Right lobe of liver (tissue), 6 donors: ENCODE data around the gene RAB28. TPM values are rescaled to one million over a fixed set of nuclear protein-coding genes. Genes with fewer than 3 reads are reported as not detected.

ENCODE experiments used
- ATAC-seq, 4 donors: fragments of 200-7000 bp; cut with Tn5 transposase; one replicate each; pipeline ENCODE4 v1.9.1; 2020; ENCODE audit warnings: mild to moderate bottlenecking in 4 of 4, moderate library complexity in 4 of 4
- DNase-seq, 3 donors: peaks; one replicate each; pipeline ENCODE4 v3.0.0-alpha.2; 2020
- H3K27ac ChIP-seq, 3 donors: fragments of 200-600 bp; one replicate each; pipeline ENCODE4 v1.8.0; 2022
- H3K27me3 ChIP-seq, 2 donors: fragments of 200-600 bp; one replicate each; pipeline ENCODE4 v1.8.0; 2022
- H3K36me3 ChIP-seq, 4 donors: fragments of 200-600 bp; sonication (generic) in 1 of 4; one replicate each; pipeline versions ENCODE4 v1.5.1 to v1.8.0; 2017 to 2022; ENCODE audit warnings: control low read depth in 1 of 4
- H3K4me1 ChIP-seq, 4 donors: fragments of 200-600 bp; sonication (generic) in 1 of 4; one replicate each; pipeline versions ENCODE4 v1.5.1 to v1.8.0; 2017 to 2022; ENCODE audit warnings: control low read depth in 1 of 4
- H3K4me3 ChIP-seq, 3 donors: fragments of 200-600 bp; one replicate each; pipeline ENCODE4 v1.8.0; 2022
- H3K9me3 ChIP-seq, 4 donors: fragments of 200-600 bp; sonication (generic) in 1 of 4; one replicate each; pipeline versions ENCODE4 v1.5.1 to v1.8.0; 2017 to 2022; ENCODE audit warnings: control low read depth in 1 of 4
- POLR2A ChIP-seq: fragments of 450-650 bp; IDR thresholded peaks from one replicate; pipeline ENCODE4 v1.6.1; 2017; ENCODE audit warnings: antibody characterized with exemption, mild to moderate bottlenecking
- WGBS: methylation state at CpG from one replicate; pipeline ENCODE4 v1.1.6; 2018; ENCODE audit warnings: low coverage, low lambda C conversion rate; ENCODE audit not compliant: insufficient coverage; ENCODE audit errors: missing lambda C conversion rate; 5-methylcytosine and 5-hydroxymethylcytosine counted together
- intact Hi-C, 2 donors: fragments of 100-400 bp; cut with DNase I; formaldehyde crosslinking; loops; one replicate each; pipeline versions ENCODE4 v1.11.2 to v1.14.1; 2022
- total RNA-seq, 6 experiments: library from RNA; depleted of rRNA in 2 of 6; stranded (reverse); fragments of >200 nt in 2 of 6; fragmentation: NEBNext Ultra II Directional in 3 of 6; extraction: Animal tissue kit (Norgen Biotek cat#: 25700) in 3 of 6; gene quantifications; one replicate each; pipeline versions ENCODE4 v1.1.0 to v1.2.4, GENCODE V29; 2016 to 2023
- TF ChIP-seq, protein P1 (sequence below), 4 donors: fragments of 200-600 bp in 3 of 4; fragments of 450-650 bp in 1 of 4; IDR thresholded peaks; one replicate each; pipeline versions ENCODE4 v1.5.1 to v1.8.0; 2016 to 2022; ENCODE audit warnings: antibody characterized with exemption in 4 of 4, mild to moderate bottlenecking in 2 of 4
- donor health status: DM: no; HTN: yes; CAD: no.
- donor health status: DM: no; HTN: no; CAD: no.
- donor health status: DM: no; HTN: no; CAD: no.
- donor health status: DM: no; HTN: yes; CAD: no.
- donor health status: DM: no; HTN: yes; CAD: no.

RAB28 gene
- total RNA-seq, 6 experiments from 2014 or later, result 3.8 to 5.8 (median 5.1) TPM

- Histone ChIP-seq H3K27ac (no peak overlapping the region), H3K36me3 (no peaks in the 10 kb centered on the region), H3K9me3 (no peaks in the 10 kb centered on the region), H3K4me1 (no peaks in the 10 kb centered on the region), H3K4me3 (no peak overlapping the region), H3K27me3 (no peaks in the 10 kb centered on the region)
- TF ChIP-seq POLR2A, result no peak
- TF ChIP-seq, protein P1, sequence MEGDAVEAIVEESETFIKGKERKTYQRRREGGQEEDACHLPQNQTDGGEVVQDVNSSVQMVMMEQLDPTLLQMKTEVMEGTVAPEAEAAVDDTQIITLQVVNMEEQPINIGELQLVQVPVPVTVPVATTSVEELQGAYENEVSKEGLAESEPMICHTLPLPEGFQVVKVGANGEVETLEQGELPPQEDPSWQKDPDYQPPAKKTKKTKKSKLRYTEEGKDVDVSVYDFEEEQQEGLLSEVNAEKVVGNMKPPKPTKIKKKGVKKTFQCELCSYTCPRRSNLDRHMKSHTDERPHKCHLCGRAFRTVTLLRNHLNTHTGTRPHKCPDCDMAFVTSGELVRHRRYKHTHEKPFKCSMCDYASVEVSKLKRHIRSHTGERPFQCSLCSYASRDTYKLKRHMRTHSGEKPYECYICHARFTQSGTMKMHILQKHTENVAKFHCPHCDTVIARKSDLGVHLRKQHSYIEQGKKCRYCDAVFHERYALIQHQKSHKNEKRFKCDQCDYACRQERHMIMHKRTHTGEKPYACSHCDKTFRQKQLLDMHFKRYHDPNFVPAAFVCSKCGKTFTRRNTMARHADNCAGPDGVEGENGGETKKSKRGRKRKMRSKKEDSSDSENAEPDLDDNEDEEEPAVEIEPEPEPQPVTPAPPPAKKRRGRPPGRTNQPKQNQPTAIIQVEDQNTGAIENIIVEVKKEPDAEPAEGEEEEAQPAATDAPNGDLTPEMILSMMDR (IDR thresholded peaks at IDR 0.05), result no peak
- DNase-seq, result no peak
- intact Hi-C loops, result no loop called here
- WGBS, result no CpG with 5 or more reads among the region's 4 CpGs
- ATAC-seq, result no peak
Observed at GRCh38 chr4:13331827-13332226, 152.3 kb downstream of the RAB28 start.

DNA sequence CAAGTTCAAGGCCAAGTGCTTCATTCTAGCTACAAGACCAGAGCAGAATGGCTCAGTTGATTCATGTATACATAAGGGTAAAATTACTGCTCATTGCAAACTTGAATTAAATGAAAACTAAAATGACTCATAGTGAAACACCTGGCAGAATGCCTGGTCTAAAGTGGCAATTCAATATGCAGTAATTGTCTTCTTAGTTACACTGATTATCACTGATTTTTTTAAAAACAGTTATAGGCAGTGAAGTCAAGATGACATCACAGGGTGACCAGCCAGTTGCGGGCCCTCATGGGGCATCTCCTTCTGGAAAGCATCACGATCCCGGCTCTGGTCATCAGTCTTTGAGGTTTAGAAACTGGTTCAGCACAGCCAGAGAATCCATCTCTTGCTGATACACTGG, 154.2 kb downstream of the RAB28 start:
- TF ChIP-seq POLR2A, result no peak
- TF ChIP-seq, protein P1 (IDR thresholded peaks at IDR 0.05), result no peak
- Histone ChIP-seq H3K4me3 (no peak overlapping the region), H3K4me1 (no peaks in the 10 kb centered on the region), H3K27me3 (no peaks in the 10 kb centered on the region), H3K36me3 (no peaks in the 10 kb centered on the region), H3K9me3 (no peaks in the 10 kb centered on the region), H3K27ac (no peak overlapping the region)
- intact Hi-C loops, result no loop called here
- no CpG with 5 or more reads among the region's 3 CpGs for WGBS
- DNase-seq (no peak), ATAC-seq (peak in 1 of 4 donors; percentile 52)

GRCh38 chr4:13329340-13329850, 154.7 kb downstream of the RAB28 start:
- ATAC-seq (peak in 1 of 4 donors; percentile 55), DNase-seq (no peak)
- 91% methylated on average over 1 of the region's 1 CpG for WGBS
- no peak for TF ChIP-seq POLR2A
- TF ChIP-seq, protein P1 (IDR thresholded peaks at IDR 0.05), result no peak
- H3K4me3 ChIP-seq, result no peak overlapping the region
- no peaks in the 10 kb centered on the region for H3K4me1 ChIP-seq
- no peak overlapping the region for H3K27ac ChIP-seq
- intact Hi-C loops, result no loop called here
- no peaks in the 10 kb centered on the region for H3K9me3 ChIP-seq
- H3K36me3 ChIP-seq, result no peaks in the 10 kb centered on the region
- no peaks in the 10 kb centered on the region for H3K27me3 ChIP-seq

DNA sequence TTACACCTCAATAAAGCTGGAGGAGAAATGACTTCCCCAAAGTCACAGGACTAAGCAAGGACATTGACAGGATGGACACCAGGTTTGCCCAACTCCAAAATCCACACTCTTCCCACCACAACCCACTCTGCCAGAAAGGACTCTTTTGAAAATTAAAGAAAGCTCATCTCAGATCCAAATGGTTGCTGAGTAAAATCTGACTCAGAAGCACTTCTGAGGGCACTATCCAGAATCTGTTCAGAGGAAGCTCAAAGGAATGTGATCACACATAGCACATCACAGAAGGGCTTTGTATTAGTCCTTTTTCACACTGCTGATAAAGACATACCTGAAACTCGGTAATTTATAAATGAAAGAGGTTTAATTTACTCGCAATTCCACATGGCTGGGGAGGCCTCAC, 155.5 kb downstream of the RAB28 start:
- Histone ChIP-seq H3K27me3 (no peaks in the 10 kb centered on the region), H3K4me1 (no peaks in the 10 kb centered on the region), H3K9me3 (no peaks in the 10 kb centered on the region), H3K4me3 (no peak overlapping the region), H3K36me3 (no peaks in the 10 kb centered on the region), H3K27ac (no peak overlapping the region)
- 95% methylated on average over 2 of the region's 2 CpGs for WGBS
- no peak for TF ChIP-seq POLR2A
- TF ChIP-seq, protein P1 (IDR thresholded peaks at IDR 0.05), result no peak
- intact Hi-C loops, result no loop called here
- ATAC-seq (no peak), DNase-seq (no peak)

- DNase-seq, result no peak
- no peak for ATAC-seq
- H3K27me3 ChIP-seq, result no peaks in the 10 kb centered on the region
- TF ChIP-seq, protein P1 (IDR thresholded peaks at IDR 0.05), result no peak
- no peak for TF ChIP-seq POLR2A
- intact Hi-C loops, result no loop called here
- no peaks in the 10 kb centered on the region for H3K9me3 ChIP-seq
- no peak overlapping the region for H3K4me3 ChIP-seq
- no peaks in the 10 kb centered on the region for H3K36me3 ChIP-seq
- no peaks in the 10 kb centered on the region for H3K4me1 ChIP-seq
- 92% methylated on average over 2 of the region's 3 CpGs for WGBS
- H3K27ac ChIP-seq, result no peak overlapping the region
Observed at GRCh38 chr4:13327991-13328390, 156.1 kb downstream of the RAB28 start.
